C4-2B (cell line): Measurements from ENCODE around the gene RB1.

ENCODE experiments used
- CTCF ChIP-seq: fragments of 450-650 bp; conservative IDR thresholded peaks from 2 replicates; pipeline ENCODE4 v1.5.1; 2017; ENCODE audit warnings: mild to moderate bottlenecking
- ZFX ChIP-seq: fragments of 450-650 bp; IDR thresholded peaks from 2 replicates; pipeline ENCODE4 v1.6.1; 2017

GRCh38 chr13:48501705-48502104, 198.2 kb downstream of the RB1 start:
- TF ChIP-seq CTCF (no peak), ZFX (no peak)
